BLaER1 (cell line): ENCODE results near the gene TECTA.
"Not testable (repeated sequence)": the region's sequence is repeated elsewhere in the genome, so short reads cannot be mapped to it uniquely, and the experiment has no call there.

ENCODE experiments used
- H3K27ac ChIP-seq: shearing (Covaris generic); formaldehyde crosslinking; 2 replicates; pipeline ENCODE4 v1.8.1; 2022
- H3K27me3 ChIP-seq: shearing (Covaris generic); formaldehyde crosslinking; 2 replicates; pipeline ENCODE4 v1.8.1; 2022
- H3K36me3 ChIP-seq: shearing (Covaris generic); formaldehyde crosslinking; 2 replicates; pipeline ENCODE4 v1.8.1; 2022
- H3K4me1 ChIP-seq: shearing (Covaris generic); formaldehyde crosslinking; 2 replicates; pipeline ENCODE4 v1.8.1; 2022
- H3K4me2 ChIP-seq: shearing (Covaris generic); formaldehyde crosslinking; 2 replicates; pipeline ENCODE4 v1.8.1; 2022
- H3K4me3 ChIP-seq: shearing (Covaris generic); formaldehyde crosslinking; 2 replicates; pipeline ENCODE4 v1.8.1; 2022
- H3K9ac ChIP-seq: shearing (Covaris generic); formaldehyde crosslinking; 2 replicates; pipeline ENCODE4 v1.8.1; 2022
- H3K9me3 ChIP-seq: shearing (Covaris generic); formaldehyde crosslinking; 2 replicates; pipeline ENCODE4 v1.8.1; 2022
- H4K20me1 ChIP-seq: shearing (Covaris generic); formaldehyde crosslinking; 2 replicates; pipeline ENCODE4 v1.8.1; 2022
- Cebpa-rat ChIP-seq: shearing (Covaris generic); IDR thresholded peaks from 2 replicates; pipeline ENCODE4 v1.8.1; 2022

Gene TECTA

DNA sequence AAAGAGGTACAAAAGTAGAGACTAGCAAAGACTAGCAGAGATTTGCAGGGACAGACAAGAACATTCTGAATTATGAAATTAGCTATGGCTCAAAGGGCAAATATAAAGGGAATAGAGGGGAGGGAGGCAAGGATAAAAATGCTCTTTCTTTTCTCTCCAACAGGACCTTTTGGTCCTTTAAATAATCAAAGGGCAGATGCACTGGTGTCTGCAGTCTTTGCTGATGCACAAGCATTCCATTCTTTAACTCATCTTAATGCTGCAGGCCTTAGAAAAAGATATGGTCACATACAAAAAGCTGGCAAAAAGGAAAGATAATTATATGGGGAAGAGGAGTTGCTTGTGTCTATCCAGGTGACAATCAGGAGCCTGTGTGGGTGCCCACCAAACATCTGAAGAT lies 137.9 kb downstream of the TECTA start:
- Histone ChIP-seq H3K4me1 (0 out of 2 replicates have a peak, but pooled peaks cover 5% of the 10 kb centered on the region), H3K9ac (no peak overlapping the region), H4K20me1 (no peaks in the 10 kb centered on the region), H3K27me3 (no peaks in the 10 kb centered on the region), H3K9me3 (no peaks in the 10 kb centered on the region), H3K27ac (no peak overlapping the region), H3K4me2 (no peak overlapping the region), H3K4me3 (no peak overlapping the region), H3K36me3 (no peaks in the 10 kb centered on the region)
- no peak for TF ChIP-seq Cebpa-rat

DNA sequence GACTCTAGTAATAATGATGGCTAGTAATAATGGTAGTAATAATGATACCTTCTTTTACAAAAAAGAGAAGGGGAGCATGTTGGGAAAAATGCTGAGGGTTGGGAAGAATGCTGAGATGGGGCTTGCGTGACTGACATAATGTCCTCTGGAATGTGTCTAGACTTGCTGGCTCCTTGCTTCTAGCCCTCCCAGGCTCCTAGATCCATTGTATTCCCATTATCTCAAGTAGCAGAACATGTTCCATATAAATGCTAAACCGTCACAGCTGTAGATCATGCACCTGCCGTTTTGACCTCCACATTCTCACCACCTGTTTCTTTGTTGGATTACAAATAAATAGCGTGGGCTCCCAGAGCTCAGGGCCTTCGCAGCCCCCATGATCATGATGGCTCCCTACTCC lies 139.0 kb downstream of the TECTA start:
- H3K4me1 ChIP-seq, H3K9ac ChIP-seq, H3K27me3 ChIP-seq, H3K27ac ChIP-seq, H3K4me2 ChIP-seq, H4K20me1 ChIP-seq, H3K36me3 ChIP-seq, H3K4me3 ChIP-seq, H3K9me3 ChIP-seq: not testable (repeated sequence)

DNA sequence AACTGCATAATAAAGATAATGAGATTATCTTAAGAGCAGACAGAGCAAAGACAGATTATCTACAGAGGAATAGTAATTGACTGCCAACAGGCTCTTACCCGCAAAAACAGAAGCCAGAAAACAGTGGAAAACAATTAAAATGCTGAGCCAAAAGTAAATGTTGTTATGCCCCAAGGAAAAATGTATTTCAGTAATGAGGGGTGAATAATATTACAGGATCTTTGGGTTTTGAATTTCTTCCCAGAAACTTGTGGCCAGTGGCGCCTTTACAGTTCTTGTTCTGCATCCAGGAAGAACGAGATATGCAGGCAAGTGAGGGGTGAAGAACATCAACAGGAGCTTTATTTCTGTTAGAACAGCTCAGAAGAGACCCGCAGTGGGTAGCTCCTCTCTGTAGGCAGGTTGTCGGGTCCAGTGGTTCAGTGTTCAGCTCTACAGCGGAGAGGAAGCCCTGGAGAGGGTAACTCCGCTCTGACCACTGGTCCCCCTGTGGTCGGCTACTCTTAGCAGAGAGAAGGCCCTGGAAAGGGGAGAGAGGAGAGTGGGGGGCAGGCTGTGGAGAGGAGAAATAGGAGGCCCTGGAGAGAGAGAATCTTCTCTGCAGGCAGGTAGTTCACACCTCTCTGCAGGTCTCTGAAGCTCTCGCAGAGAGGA lies 139.7 kb downstream of the TECTA start:
- no peaks in the 10 kb centered on the region for H3K36me3 ChIP-seq
- no peak for TF ChIP-seq Cebpa-rat
- no peaks in the 10 kb centered on the region for H4K20me1 ChIP-seq
- H3K4me2 ChIP-seq, result no peak overlapping the region
- H3K27ac ChIP-seq, result no peak overlapping the region
- no peak overlapping the region for H3K4me3 ChIP-seq
- H3K4me1 ChIP-seq, result 0 out of 2 replicates have a peak, but pooled peaks cover 5% of the 10 kb centered on the region
- H3K9ac ChIP-seq, result no peak overlapping the region
- H3K27me3 ChIP-seq, result no peaks in the 10 kb centered on the region
- H3K9me3 ChIP-seq, result no peaks in the 10 kb centered on the region
